Neutrophil (primary cell): Measurements from ENCODE around the gene GPR108.

Experiments
- H3K27ac ChIP-seq: fragments of 200-600 bp; sonication (generic); 2 replicates; pipeline ENCODE4 v1.5.1; 2016; ENCODE audit warnings: mild to moderate bottlenecking, moderate library complexity
- H3K27me3 ChIP-seq: fragments of 200-600 bp; sonication (generic); 2 replicates; pipeline ENCODE4 v1.6.0; 2016; ENCODE audit warnings: mild to moderate bottlenecking
- H3K36me3 ChIP-seq: fragments of 200-600 bp; sonication (generic); 2 replicates; pipeline ENCODE4 v1.5.1; 2017
- H3K4me1 ChIP-seq, 2 experiments: fragments of 200-600 bp in 1 of 2; sonication (generic) in 1 of 2; 1 replicate in 1 of 2; 2 replicates in 1 of 2; pipeline versions ENCODE4 v1.5.1 to v1.6.1; 2013 to 2016; ENCODE audit warnings: low read depth in 1 of 2, low read length in 1 of 2, mild to moderate bottlenecking in 1 of 2, moderate library complexity in 1 of 2; ENCODE audit not compliant: control insufficient read depth in 1 of 2, insufficient read depth in 1 of 2
- H3K4me3 ChIP-seq, 2 experiments: fragments of 200-600 bp in 1 of 2; sonication (generic) in 1 of 2; 1 replicate in 1 of 2; 2 replicates in 1 of 2; pipeline ENCODE4 v1.5.1; 2013 to 2016; ENCODE audit warnings: low read depth in 1 of 2, low read length in 1 of 2, mild to moderate bottlenecking in 1 of 2, moderate library complexity in 1 of 2
- H3K9me3 ChIP-seq: fragments of 200-600 bp; sonication (generic); 2 replicates; pipeline ENCODE4 v1.5.1; 2016
- TF ChIP-seq, protein P1 (sequence below): fragments of 200-600 bp; sonication (generic); IDR thresholded peaks from 2 replicates; pipeline ENCODE4 v1.5.1; 2016; ENCODE audit warnings: antibody characterized with exemption

The GPR108 gene

DNA sequence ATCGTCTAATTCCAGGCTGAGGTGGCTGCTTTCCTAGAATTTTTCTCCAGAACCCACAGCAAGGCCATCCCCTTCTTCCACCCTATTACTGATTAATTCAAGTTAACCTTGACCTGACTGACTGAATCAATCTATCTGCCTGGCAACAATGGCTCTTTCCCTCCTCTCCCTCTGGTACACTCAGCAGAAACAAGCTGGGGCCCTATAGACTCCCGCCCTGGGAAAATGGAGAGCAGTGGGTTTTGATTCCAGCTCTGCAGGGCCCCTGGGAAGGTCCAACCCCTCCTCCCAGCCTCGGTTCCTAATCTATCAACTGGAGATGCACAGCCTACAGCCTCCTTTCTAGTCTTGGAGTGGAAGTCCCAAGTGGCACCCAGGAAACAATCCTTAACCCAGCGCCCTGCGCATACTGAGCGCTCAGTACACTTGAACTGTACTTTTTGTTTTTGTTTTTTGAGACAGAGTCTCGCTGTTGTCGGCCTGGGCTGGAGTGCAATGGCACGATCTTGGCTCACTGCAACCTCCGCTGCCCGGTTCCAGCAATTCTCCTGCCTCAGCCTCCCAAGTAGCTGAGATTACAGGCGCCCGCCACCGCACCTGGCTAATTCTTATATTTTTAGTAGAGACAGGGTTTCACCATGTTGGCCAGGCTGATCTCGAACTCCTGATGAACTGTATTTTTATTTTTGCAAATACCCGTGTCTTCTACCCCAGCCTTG lies 11.7 kb downstream of the GPR108 start:
- TF ChIP-seq, protein P1, sequence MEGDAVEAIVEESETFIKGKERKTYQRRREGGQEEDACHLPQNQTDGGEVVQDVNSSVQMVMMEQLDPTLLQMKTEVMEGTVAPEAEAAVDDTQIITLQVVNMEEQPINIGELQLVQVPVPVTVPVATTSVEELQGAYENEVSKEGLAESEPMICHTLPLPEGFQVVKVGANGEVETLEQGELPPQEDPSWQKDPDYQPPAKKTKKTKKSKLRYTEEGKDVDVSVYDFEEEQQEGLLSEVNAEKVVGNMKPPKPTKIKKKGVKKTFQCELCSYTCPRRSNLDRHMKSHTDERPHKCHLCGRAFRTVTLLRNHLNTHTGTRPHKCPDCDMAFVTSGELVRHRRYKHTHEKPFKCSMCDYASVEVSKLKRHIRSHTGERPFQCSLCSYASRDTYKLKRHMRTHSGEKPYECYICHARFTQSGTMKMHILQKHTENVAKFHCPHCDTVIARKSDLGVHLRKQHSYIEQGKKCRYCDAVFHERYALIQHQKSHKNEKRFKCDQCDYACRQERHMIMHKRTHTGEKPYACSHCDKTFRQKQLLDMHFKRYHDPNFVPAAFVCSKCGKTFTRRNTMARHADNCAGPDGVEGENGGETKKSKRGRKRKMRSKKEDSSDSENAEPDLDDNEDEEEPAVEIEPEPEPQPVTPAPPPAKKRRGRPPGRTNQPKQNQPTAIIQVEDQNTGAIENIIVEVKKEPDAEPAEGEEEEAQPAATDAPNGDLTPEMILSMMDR: no peak
- peaks cover 81% of the 10 kb centered on the region in 2 experiments for H3K4me1 ChIP-seq
- H3K4me3 ChIP-seq: no peak overlapping the region
- H3K36me3 ChIP-seq: peaks cover 2% of the 10 kb centered on the region
- H3K27me3 ChIP-seq: no peaks in the 10 kb centered on the region
- H3K27ac ChIP-seq: no peak overlapping the region
- H3K9me3 ChIP-seq: no peaks in the 10 kb centered on the region

DNA sequence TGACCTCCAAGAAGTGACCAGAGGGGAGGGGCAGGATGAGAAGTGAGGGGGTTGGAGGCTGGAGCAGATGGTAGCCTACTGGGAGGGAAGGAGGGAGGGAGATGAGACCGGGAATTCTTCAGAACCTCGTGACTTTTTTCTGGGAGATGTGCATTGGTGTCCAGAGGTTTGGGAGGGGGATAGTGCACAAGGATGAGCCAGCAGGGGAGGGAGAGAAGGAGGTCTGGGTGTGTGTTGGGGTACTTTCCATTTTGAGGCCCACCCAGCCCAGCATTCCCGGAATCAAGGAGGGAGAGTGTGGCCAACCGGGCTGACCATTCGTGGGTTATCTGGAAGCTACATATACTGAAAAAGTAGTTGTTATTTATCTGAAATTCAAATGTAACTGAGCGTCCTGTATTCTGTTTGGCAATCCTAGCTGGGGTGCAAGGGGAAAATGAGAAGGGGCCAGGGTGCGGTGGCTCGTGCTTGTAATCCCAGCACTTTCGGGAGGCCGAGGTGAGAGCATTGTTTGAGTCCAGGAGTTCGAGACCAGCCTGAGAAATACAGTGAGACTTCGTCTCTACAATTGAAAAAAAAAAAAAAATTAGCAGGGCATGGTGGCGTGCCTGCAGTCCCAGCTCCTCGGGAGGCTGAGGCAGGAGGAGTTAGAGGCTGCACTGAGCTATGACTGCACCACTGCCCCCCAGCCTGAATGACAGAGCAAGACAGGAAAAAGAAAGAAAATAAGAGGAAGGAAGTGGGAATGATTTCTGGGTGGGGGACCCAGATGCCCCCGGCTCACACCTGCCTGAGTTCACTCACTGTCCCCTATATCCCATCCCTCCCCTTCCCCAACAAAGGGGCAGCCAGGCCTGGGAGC lies 12.5 kb downstream of the GPR108 start:
- TF ChIP-seq, protein P1: no peak
- H3K36me3 ChIP-seq: no peaks in the 10 kb centered on the region
- H3K4me3 ChIP-seq: no peak overlapping the region
- H3K27ac ChIP-seq: no peak overlapping the region
- H3K27me3 ChIP-seq: no peaks in the 10 kb centered on the region
- peaks cover 86 to 89% of the 10 kb centered on the region in 2 experiments for H3K4me1 ChIP-seq
- no peaks in the 10 kb centered on the region for H3K9me3 ChIP-seq

DNA sequence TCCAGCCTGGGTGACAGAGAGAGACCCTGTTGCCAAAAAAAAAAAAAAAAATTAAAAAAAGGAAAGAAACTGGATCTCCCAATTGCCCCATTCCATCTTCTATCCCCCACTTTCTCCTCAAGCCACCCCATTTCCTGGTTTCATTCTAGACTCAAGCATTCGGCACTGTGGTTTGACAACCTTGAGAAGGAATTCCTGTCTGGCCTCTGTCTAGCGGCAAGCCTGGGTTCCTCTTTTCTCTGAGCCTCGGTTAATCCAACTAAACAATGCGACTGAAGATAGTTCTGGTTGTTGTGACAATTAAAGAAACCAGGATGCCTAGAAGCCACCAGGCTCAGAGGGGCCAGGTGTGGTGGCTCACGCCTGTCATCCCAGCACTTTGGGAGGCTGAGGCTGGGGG lies 13.6 kb downstream of the GPR108 start:
- Histone ChIP-seq H3K4me3 (peak overlapping the region; percentile 28 to 31), H3K4me1 (peaks cover 76 to 80% of the 10 kb centered on the region in 2 experiments), H3K9me3 (no peaks in the 10 kb centered on the region), H3K27me3 (no peaks in the 10 kb centered on the region), H3K27ac (peak overlapping the region; percentile 84), H3K36me3 (no peaks in the 10 kb centered on the region)
- TF ChIP-seq, protein P1: no peak

DNA sequence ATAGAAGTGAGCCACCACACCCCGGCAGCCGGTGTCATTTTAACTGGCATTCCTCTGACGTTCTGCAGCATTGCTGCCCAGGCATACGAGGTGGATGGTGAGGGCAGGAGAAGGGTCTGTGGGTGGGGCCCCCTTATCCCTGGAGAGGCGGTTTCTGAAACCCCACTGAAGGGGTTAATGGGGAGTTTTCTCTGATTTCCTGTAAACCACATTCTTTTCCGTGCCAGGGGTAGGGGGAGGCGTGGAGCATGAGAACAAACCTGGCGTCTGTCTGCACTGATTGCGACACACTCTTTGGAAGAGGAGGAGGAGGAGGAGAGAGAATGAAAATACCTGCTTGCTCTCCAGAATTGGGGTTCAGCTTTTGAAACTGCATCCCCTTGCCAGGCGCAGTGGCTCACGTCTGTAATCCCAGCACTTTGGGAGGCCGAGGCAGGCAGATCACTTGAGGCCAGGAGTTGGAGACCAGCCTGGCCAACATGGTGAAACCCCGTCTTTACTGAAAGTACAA lies 14.2 kb downstream of the GPR108 start:
- Histone ChIP-seq H3K4me3 (peak overlapping the region in 1 of 2 experiments; percentile 31), H3K9me3 (no peaks in the 10 kb centered on the region), H3K27me3 (no peaks in the 10 kb centered on the region), H3K27ac (peak overlapping the region; percentile 84), H3K4me1 (peaks cover 70 to 75% of the 10 kb centered on the region in 2 experiments), H3K36me3 (no peaks in the 10 kb centered on the region)
- TF ChIP-seq, protein P1: no peak

DNA sequence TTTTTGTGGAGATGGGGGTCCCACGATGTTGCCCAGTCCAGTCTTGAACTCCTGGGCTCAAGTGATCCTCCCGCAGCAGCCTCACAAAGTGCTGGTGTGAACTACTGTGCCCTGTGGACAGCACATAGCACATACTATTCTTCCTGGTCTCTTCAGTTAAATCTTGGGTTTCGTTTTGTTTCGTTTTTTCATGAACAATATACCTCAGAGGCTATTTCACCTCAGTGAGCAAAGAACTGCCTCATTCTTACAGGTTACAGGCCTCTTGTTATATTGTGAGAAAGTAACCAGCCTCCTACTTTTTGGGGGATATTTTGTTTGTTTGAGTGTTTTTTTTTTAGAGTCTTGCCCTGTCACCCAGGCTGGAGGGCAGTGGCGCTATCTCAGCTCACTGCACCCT lies 15.6 kb downstream of the GPR108 start:
- Histone ChIP-seq H3K4me1 (peaks cover 60 to 61% of the 10 kb centered on the region in 2 experiments), H3K9me3 (no peaks in the 10 kb centered on the region), H3K4me3 (peak overlapping the region in 1 of 2 experiments; percentile 14), H3K27me3 (peaks cover 5% of the 10 kb centered on the region), H3K36me3 (no peaks in the 10 kb centered on the region), H3K27ac (peak overlapping the region; percentile 84)
- TF ChIP-seq, protein P1: no peak
